ENCODE results near the gene TNPO2.

DNA sequence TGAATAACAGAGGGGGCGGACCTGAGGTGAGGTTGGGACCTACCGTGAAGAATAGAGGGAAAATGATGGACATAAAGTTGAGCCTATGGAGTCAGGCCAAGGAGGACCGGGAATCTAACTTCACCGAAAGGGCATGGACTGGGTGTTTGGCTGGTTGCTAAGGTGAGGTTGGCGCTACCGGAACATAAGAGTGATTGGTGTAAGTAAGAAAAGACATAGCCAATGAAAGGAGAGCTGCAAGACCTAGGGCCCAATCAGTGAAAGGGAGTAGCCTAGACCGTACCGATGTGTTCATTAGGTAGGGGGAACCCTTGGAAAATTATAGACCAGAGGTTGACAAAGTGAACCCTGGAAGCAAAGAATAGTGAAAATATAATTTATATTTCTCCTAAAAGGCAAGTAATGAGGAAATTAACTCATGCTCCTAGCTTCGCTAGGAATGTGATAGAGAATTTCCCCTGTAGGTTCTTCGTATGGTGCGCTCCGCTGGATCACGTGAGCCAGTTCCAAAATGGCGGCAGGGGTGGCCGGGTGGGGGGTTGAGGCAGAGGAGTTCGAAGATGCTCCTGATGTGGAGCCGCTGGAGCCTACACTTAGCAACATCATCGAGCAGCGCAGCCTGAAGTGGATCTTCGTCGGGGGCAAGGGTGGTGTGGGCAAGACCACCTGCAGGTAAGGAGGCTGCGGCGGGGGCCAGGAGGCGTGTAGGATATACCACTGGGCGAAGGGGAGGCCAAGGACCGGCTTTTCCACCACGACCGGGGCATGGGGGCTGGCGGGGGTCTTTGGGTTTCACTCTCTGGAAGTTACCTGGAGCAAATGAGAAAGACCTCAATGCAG is 13.5 kb upstream of the TNPO2 start, which contains the start of gene GET3:
- TF ChIP-seq, protein P1, sequence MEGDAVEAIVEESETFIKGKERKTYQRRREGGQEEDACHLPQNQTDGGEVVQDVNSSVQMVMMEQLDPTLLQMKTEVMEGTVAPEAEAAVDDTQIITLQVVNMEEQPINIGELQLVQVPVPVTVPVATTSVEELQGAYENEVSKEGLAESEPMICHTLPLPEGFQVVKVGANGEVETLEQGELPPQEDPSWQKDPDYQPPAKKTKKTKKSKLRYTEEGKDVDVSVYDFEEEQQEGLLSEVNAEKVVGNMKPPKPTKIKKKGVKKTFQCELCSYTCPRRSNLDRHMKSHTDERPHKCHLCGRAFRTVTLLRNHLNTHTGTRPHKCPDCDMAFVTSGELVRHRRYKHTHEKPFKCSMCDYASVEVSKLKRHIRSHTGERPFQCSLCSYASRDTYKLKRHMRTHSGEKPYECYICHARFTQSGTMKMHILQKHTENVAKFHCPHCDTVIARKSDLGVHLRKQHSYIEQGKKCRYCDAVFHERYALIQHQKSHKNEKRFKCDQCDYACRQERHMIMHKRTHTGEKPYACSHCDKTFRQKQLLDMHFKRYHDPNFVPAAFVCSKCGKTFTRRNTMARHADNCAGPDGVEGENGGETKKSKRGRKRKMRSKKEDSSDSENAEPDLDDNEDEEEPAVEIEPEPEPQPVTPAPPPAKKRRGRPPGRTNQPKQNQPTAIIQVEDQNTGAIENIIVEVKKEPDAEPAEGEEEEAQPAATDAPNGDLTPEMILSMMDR (conservative IDR thresholded peaks at IDR 0.05; ENCODE audit: low read length) = no peak
- no peak for TF ChIP-seq EZH2phosphoT487 (IDR thresholded peaks at IDR 0.05; ENCODE audit: borderline replicate concordance)
